Measurements from ENCODE around the gene GXYLT1.
A peak's percentile ranks its signal among the peaks of the same experiment; 100 is the strongest.
"Not testable (repeated sequence)": the region's sequence is repeated elsewhere in the genome, so short reads cannot be mapped to it uniquely, and the experiment has no call there.

The GXYLT1 gene

GRCh38 chr12:42144408-42145196 lies at the start of gene GXYLT1:
Gene GXYLT1 (minus strand): TSS chr12:42144874. CDS start chr12:42144646, 228 bp downstream.
- DNase-seq (ENCODE audit: low read depth in 2 of 2) = peak; percentile 68 to 82

GRCh38 chr12:42192686-42193085 lies 48.0 kb upstream of the GXYLT1 start:
- DNase-seq (ENCODE audit: low read depth in 2 of 2) = no peak

GRCh38 chr12:42192258-42192657 lies 47.6 kb upstream of the GXYLT1 start:
- no peak for DNase-seq (ENCODE audit: low read depth in 2 of 2)

GRCh38 chr12:42190376-42190775 lies 45.7 kb upstream of the GXYLT1 start:
- DNase-seq (ENCODE audit: low read depth in 2 of 2) = no peak

GRCh38 chr12:42188275-42188674 lies 43.6 kb upstream of the GXYLT1 start:
- not testable (repeated sequence) for DNase-seq (ENCODE audit: low read depth in 2 of 2)

GRCh38 chr12:42187799-42188198 lies 43.1 kb upstream of the GXYLT1 start:
- no peak for DNase-seq (ENCODE audit: low read depth in 2 of 2)

GRCh38 chr12:42186793-42187192 lies 42.1 kb upstream of the GXYLT1 start:
- no peak for DNase-seq (ENCODE audit: low read depth in 2 of 2)

GRCh38 chr12:42182394-42182793 lies 37.7 kb upstream of the GXYLT1 start:
- DNase-seq (ENCODE audit: low read depth in 2 of 2) = no peak

GRCh38 chr12:42180990-42181596 lies 36.4 kb upstream of the GXYLT1 start:
- no peak for DNase-seq (ENCODE audit: low read depth in 2 of 2)

GRCh38 chr12:42178101-42178500 lies 33.4 kb upstream of the GXYLT1 start:
- DNase-seq (ENCODE audit: low read depth in 2 of 2) = no peak

GRCh38 chr12:42174978-42175377 lies 30.3 kb upstream of the GXYLT1 start:
- no peak for DNase-seq (ENCODE audit: low read depth in 2 of 2)

GRCh38 chr12:42173961-42174521 lies 29.4 kb upstream of the GXYLT1 start:
- DNase-seq (ENCODE audit: low read depth in 2 of 2) = no peak

- DNase-seq (ENCODE audit: low read depth in 2 of 2) = no peak
Measured at GRCh38 chr12:42172441-42173210, 28.0 kb upstream of the GXYLT1 start.

GRCh38 chr12:42167711-42168110 lies 23.0 kb upstream of the GXYLT1 start:
- DNase-seq (ENCODE audit: low read depth in 2 of 2) = no peak

- no peak for DNase-seq (ENCODE audit: low read depth in 2 of 2)
Measured at GRCh38 chr12:42166501-42166900, 21.8 kb upstream of the GXYLT1 start.

GRCh38 chr12:42163913-42164312 lies 19.2 kb upstream of the GXYLT1 start:
- DNase-seq (ENCODE audit: low read depth in 2 of 2) = no peak

- no peak for DNase-seq (ENCODE audit: low read depth in 2 of 2)
Measured at GRCh38 chr12:42162965-42163364, 18.3 kb upstream of the GXYLT1 start.

GRCh38 chr12:42162193-42162592 lies 17.5 kb upstream of the GXYLT1 start:
- DNase-seq (ENCODE audit: low read depth in 2 of 2) = no peak

GRCh38 chr12:42161529-42161928 lies 16.9 kb upstream of the GXYLT1 start:
- DNase-seq (ENCODE audit: low read depth in 2 of 2) = no peak

- DNase-seq (ENCODE audit: low read depth in 2 of 2) = no peak
Measured at GRCh38 chr12:42156232-42156631, 11.6 kb upstream of the GXYLT1 start.

- no peak for DNase-seq (ENCODE audit: low read depth in 2 of 2)
Measured at GRCh38 chr12:42145552-42146215, 1.0 kb upstream of the GXYLT1 start.

GRCh38 chr12:42145197-42145549 lies 499 bp upstream of the GXYLT1 start:
- no peak for DNase-seq (ENCODE audit: low read depth in 2 of 2)

All from stimulated activated CD4-positive, alpha-beta T cell treated with anti-CD3 and anti-CD28 coated beads, Interleukin-4, amount 100 ng/mL, for 48 hours (primary cell).